Measurements from ENCODE around the gene GCSAML. TPM values are rescaled to one million over a fixed set of nuclear protein-coding genes. Genes with fewer than 3 reads are reported as not detected.

Gene GCSAML
- total RNA-seq, 4 donors from 2014 or later, result 0.14 to 0.32 (median 0.20) TPM; not detected in 1

- intact Hi-C loops (cut with DNase I; ENCODE audit: low total_unique reads), result no loop called here
- Histone ChIP-seq H3K27ac (no peak overlapping the region), H3K36me3 (no peaks in the 10 kb centered on the region), H3K4me3 (no peak overlapping the region), H3K9me3 (no peaks in the 10 kb centered on the region), H3K4me1 (no peaks in the 10 kb centered on the region), H3K27me3 (no peaks in the 10 kb centered on the region)
- TF ChIP-seq CTCF (IDR thresholded peaks at IDR 0.05), result no peak
- TF ChIP-seq EP300 (IDR thresholded peaks at IDR 0.05; ENCODE audit: low read depth), result no peak
- TF ChIP-seq POLR2AphosphoS5 (IDR thresholded peaks at IDR 0.05), result no peak
- TF ChIP-seq POLR2A (IDR thresholded peaks at IDR 0.05), result no peak
- WGBS, 2 donors (ENCODE audit: low coverage in 1 of 2), result 68 to 89% methylated on average over 1 to 2 of the region's 2 CpGs
- in situ Hi-C loops (cut with MboI; ENCODE audit: low pct_ligation_motif_present in 1 of 4, low pct_unique_long_range_greater_than_20kb in 1 of 4, low sequenced_read_pairs in 3 of 4), result no loop called here
- DNase-seq, result no peak
Observed at GRCh38 chr1:247552231-247552630, 3.3 kb downstream of the GCSAML start.

- intact Hi-C loops (cut with DNase I; ENCODE audit: low total_unique reads) (no loop called here), in situ Hi-C loops (cut with MboI; ENCODE audit: low pct_ligation_motif_present in 1 of 4, low pct_unique_long_range_greater_than_20kb in 1 of 4, low sequenced_read_pairs in 3 of 4) (no loop called here)
- no peaks in the 10 kb centered on the region for H3K36me3 ChIP-seq
- no peak overlapping the region for H3K4me3 ChIP-seq
- no peaks in the 10 kb centered on the region for H3K9me3 ChIP-seq
- TF ChIP-seq POLR2AphosphoS5 (IDR thresholded peaks at IDR 0.05) (no peak), CTCF (IDR thresholded peaks at IDR 0.05) (no peak), EP300 (IDR thresholded peaks at IDR 0.05; ENCODE audit: low read depth) (no peak), POLR2A (IDR thresholded peaks at IDR 0.05) (no peak)
- no peak for DNase-seq
- H3K27me3 ChIP-seq, result no peaks in the 10 kb centered on the region
- no peak overlapping the region for H3K27ac ChIP-seq
- no peaks in the 10 kb centered on the region for H3K4me1 ChIP-seq
- WGBS, 2 donors (ENCODE audit: low coverage in 1 of 2), result 76 to 77% methylated on average over 2 of the region's 2 CpGs
Observed at GRCh38 chr1:247557926-247558674, 9.2 kb downstream of the GCSAML start.

- DNase-seq, result no peak
- no peaks in the 10 kb centered on the region for H3K36me3 ChIP-seq
- intact Hi-C loops (cut with DNase I; ENCODE audit: low total_unique reads) (no loop called here), in situ Hi-C loops (cut with MboI; ENCODE audit: low pct_ligation_motif_present in 1 of 4, low pct_unique_long_range_greater_than_20kb in 1 of 4, low sequenced_read_pairs in 3 of 4) (no loop called here)
- no peaks in the 10 kb centered on the region for H3K27me3 ChIP-seq
- 75 to 76% methylated on average over 6 to 10 of the region's 10 CpGs for WGBS, 2 donors (ENCODE audit: low coverage in 1 of 2)
- no peaks in the 10 kb centered on the region for H3K4me1 ChIP-seq
- TF ChIP-seq CTCF (IDR thresholded peaks at IDR 0.05), result no peak
- no peak for TF ChIP-seq POLR2AphosphoS5 (IDR thresholded peaks at IDR 0.05)
- TF ChIP-seq EP300 (IDR thresholded peaks at IDR 0.05; ENCODE audit: low read depth), result no peak
- no peak for TF ChIP-seq POLR2A (IDR thresholded peaks at IDR 0.05)
- H3K9me3 ChIP-seq, result no peaks in the 10 kb centered on the region
- H3K27ac ChIP-seq, result no peak overlapping the region
- no peak overlapping the region for H3K4me3 ChIP-seq
Observed at GRCh38 chr1:247561711-247562110, 12.8 kb downstream of the GCSAML start.

- in situ Hi-C loops (cut with MboI; ENCODE audit: low pct_ligation_motif_present in 1 of 4, low pct_unique_long_range_greater_than_20kb in 1 of 4, low sequenced_read_pairs in 3 of 4), result no loop called here
- WGBS, 2 donors (ENCODE audit: low coverage in 1 of 2), result 73% methylated on average over 9 of the region's 9 CpGs; no CpG with 5 or more reads in 1 of the 2 donors
- Histone ChIP-seq H3K4me1 (no peaks in the 10 kb centered on the region), H3K4me3 (no peak overlapping the region), H3K27ac (no peak overlapping the region), H3K9me3 (no peaks in the 10 kb centered on the region), H3K27me3 (no peaks in the 10 kb centered on the region), H3K36me3 (no peaks in the 10 kb centered on the region)
- no peak for DNase-seq
- intact Hi-C loops (cut with DNase I; ENCODE audit: low total_unique reads), result no loop called here
- TF ChIP-seq POLR2A (IDR thresholded peaks at IDR 0.05) (no peak), POLR2AphosphoS5 (IDR thresholded peaks at IDR 0.05) (no peak), CTCF (IDR thresholded peaks at IDR 0.05) (no peak), EP300 (IDR thresholded peaks at IDR 0.05; ENCODE audit: low read depth) (no peak)
Observed at GRCh38 chr1:247562198-247562597, 13.3 kb downstream of the GCSAML start.
